ENCODE data around the gene VANGL2.

DNA sequence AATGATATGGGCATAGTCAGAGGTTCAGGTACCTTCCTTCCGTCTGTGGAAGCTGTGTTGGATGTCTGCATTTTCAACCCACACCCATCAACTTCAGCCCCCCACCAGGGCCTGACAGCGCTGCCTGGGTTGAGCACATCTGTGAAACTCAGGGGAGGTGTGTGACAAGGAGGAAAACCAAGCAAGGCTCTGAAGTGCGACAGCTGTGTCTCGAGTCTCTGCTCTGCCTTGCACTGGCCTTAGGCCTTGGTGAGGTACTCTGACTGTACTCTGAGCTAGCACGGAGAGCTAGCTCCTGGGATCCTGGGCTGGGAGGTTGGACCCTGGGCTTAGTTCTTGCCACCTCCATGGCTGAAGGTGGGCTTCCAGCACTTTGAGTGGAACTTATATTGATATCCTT lies 9.1 kb downstream of the VANGL2 start:
- no peak for TF ChIP-seq YY1 (IDR thresholded peaks at IDR 0.05; ENCODE audit: insufficient read depth, insufficient read length)
- TF ChIP-seq ZNF274 (IDR thresholded peaks at IDR 0.05; ENCODE audit: low read depth, low read length) = no peak
- no peak for TF ChIP-seq SUZ12 (IDR thresholded peaks at IDR 0.05; ENCODE audit: extremely low read depth, insufficient read depth, insufficient read length)
